ENCODE data around the gene LRP1. TPM values are rescaled to one million over a fixed set of nuclear protein-coding genes. Genes with fewer than 3 reads are reported as not detected.
A peak's percentile ranks its signal among the peaks of the same experiment; 100 is the strongest.

The LRP1 gene
- total and polyA plus RNA-seq, 2 of the 13 experiments (the other 11 are each of a cell fraction or from before 2014, with no cell fraction given) = 14.7 to 30.8 TPM

GRCh38 chr12:57148469-57149244, 20.4 kb downstream of the LRP1 start (continued):
- TF ChIP-seq AKNA (CRISPR knock-in tag; IDR thresholded peaks at IDR 0.05; ENCODE audit: borderline replicate concordance) (no peak), ZNF605 (CRISPR knock-in tag; IDR thresholded peaks at IDR 0.05) (no peak), ZNF749 (CRISPR knock-in tag; IDR thresholded peaks at IDR 0.05; ENCODE audit: borderline replicate concordance) (no peak), CBX2 (IDR thresholded peaks at IDR 0.05; ENCODE audit: low read depth, low read length) (no peak), CBX2 (CRISPR knock-in tag; IDR thresholded peaks at IDR 0.05; ENCODE audit: low read depth) (no peak), ZNF75D (CRISPR knock-in tag; IDR thresholded peaks at IDR 0.05; ENCODE audit: borderline replicate concordance) (no peak), FOSL1 (CRISPR knock-in tag; IDR thresholded peaks at IDR 0.05; ENCODE audit: borderline replicate concordance) (no peak), HNF4G (IDR thresholded peaks at IDR 0.05; ENCODE audit: borderline replicate concordance, low read depth, low read length) (peak; percentile 76; the same call in 1 of the 2 replicates), HNF4G (CRISPR knock-in tag; IDR thresholded peaks at IDR 0.05; ENCODE audit: borderline replicate concordance, low read depth) (peak; percentile 26; the same call in 1 of the 2 replicates), ATF7 (IDR thresholded peaks at IDR 0.05) (no peak), ATF7 (CRISPR knock-in tag; IDR thresholded peaks at IDR 0.05) (no peak)
- TF ChIP-seq, protein P1, sequence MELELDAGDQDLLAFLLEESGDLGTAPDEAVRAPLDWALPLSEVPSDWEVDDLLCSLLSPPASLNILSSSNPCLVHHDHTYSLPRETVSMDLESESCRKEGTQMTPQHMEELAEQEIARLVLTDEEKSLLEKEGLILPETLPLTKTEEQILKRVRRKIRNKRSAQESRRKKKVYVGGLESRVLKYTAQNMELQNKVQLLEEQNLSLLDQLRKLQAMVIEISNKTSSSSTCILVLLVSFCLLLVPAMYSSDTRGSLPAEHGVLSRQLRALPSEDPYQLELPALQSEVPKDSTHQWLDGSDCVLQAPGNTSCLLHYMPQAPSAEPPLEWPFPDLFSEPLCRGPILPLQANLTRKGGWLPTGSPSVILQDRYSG (CRISPR knock-in tag; IDR thresholded peaks at IDR 0.05) = no peak
- TF ChIP-seq, protein P2, sequence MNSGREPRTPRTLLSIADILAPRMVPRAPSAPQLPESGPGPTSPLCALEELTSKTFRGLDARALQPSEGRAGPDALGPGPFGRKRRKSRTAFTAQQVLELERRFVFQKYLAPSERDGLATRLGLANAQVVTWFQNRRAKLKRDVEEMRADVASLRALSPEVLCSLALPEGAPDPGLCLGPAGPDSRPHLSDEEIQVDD (CRISPR knock-in tag; IDR thresholded peaks at IDR 0.05; ENCODE audit: borderline replicate concordance) = no peak
- TF ChIP-seq, protein P3, sequence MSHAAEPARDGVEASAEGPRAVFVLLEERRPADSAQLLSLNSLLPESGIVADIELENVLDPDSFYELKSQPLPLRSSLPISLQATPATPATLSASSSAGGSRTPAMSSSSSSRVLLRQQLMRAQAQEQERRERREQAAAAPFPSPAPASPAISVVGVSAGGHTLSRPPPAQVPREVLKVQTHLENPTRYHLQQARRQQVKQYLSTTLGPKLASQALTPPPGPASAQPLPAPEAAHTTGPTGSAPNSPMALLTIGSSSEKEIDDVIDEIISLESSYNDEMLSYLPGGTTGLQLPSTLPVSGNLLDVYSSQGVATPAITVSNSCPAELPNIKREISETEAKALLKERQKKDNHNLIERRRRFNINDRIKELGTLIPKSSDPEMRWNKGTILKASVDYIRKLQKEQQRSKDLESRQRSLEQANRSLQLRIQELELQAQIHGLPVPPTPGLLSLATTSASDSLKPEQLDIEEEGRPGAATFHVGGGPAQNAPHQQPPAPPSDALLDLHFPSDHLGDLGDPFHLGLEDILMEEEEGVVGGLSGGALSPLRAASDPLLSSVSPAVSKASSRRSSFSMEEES (CRISPR knock-in tag; IDR thresholded peaks at IDR 0.05) = peak; percentile 36; the same call in 1 of the 2 replicates
- TF ChIP-seq, protein P4, sequence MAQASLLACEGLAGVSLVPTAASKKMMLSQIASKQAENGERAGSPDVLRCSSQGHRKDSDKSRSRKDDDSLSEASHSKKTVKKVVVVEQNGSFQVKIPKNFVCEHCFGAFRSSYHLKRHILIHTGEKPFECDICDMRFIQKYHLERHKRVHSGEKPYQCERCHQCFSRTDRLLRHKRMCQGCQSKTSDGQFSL (CRISPR knock-in tag; IDR thresholded peaks at IDR 0.05) = no peak

Data from HepG2 (cell line).